Measurements from ENCODE around the gene SERPIND1. TPM values are rescaled to one million over a fixed set of nuclear protein-coding genes. Genes with fewer than 3 reads are reported as not detected.

The SERPIND1 gene
- total RNA-seq, 4 donors from 2014 or later = 0.22 TPM; not detected in 3

DNA sequence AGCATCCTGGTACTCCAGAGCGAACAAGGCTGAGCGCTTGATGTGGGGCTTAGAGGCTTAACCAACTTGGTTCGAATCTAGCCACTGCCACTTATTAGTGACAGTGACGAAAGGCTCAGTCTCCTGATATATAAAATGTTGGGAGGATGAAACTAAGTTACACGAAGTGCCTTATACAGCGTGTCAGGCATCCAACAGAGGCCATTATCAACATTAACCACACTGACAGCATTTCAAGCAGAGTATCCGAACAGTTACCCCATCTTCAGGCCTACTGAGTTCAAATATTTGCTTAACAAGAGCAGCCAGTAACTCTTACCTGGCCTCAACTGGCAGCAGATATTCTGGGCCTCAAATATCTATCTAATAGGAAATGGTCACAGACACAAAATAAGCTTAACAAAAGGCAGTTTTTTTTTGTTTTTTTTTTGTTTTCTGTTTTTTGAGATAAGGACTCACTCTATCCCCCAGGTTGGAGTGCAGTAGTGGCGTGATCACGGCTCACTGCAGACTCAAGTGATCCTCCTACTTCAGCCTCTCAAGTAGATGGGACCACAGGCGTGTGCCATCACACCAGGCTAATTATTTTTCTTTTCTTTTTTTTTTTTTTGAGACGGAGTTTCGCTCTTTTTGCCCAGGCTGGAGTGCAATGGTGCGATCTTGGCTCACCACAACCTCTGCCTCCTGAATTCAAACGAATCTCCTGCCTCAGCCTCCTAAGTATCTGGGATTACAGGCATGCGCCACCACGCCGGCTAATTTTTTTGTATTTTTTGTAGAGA is 2.9 kb downstream of the SERPIND1 start:
- peaks cover 0 to 4% of the 10 kb centered on the region in 2 donors for H3K4me1 ChIP-seq
- H3K27ac ChIP-seq = peak overlapping the region in 2 of 4 donors; percentile 72 to 73

DNA sequence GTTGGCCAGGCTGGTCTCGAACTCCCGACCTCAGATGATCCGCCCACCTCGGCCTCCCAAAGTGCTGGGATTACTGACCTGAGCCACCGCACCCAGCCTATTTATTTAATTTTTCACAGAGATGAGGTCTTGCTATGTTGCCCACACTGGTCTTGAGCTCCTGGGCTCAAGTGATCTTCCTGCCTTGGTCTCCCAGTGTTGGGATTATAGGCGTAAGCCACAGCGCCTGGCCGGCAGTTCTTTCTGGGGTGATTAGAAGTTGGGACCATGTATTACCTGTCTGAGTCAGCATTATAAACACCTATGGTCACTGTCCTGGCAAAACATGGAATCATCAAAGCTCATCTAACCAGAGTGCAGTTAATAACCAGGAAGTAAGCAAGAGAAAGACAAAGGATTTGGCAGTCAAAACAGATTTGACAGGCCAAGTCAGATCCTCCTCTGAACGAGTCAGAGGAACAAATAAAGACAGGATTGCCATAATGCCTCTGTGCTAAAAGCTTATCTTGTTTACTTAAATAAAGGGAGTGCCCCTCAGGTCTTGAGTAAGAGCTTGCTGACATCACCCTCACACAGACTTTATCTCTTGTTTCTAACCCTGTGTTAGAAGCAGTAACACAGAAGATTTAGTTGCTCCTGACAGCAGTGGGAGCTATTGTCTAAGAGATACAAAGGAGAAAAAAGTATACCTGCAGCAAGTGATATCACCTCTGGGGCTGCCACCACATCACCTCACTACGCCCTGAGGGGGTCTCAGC is 3.7 kb downstream of the SERPIND1 start:
- intact Hi-C loops (cut with DNase I; ENCODE audit: low total_unique reads) (no loop called here), in situ Hi-C loops (cut with MboI; ENCODE audit: low sequenced_read_pairs in 4 of 4) (no loop called here)
- DNase-seq (peak in 1 of 2 donors; percentile 9), ATAC-seq (peak in 1 of 2 donors; percentile 97)
- H3K4me3 ChIP-seq = no peak overlapping the region
- no peaks in the 10 kb centered on the region for H3K27me3 ChIP-seq
- no peaks in the 10 kb centered on the region for H3K9me3 ChIP-seq
- peak in 1 of 2 donors; percentile 52 for TF ChIP-seq POLR2A (IDR thresholded peaks at IDR 0.05)
- TF ChIP-seq, protein P1, sequence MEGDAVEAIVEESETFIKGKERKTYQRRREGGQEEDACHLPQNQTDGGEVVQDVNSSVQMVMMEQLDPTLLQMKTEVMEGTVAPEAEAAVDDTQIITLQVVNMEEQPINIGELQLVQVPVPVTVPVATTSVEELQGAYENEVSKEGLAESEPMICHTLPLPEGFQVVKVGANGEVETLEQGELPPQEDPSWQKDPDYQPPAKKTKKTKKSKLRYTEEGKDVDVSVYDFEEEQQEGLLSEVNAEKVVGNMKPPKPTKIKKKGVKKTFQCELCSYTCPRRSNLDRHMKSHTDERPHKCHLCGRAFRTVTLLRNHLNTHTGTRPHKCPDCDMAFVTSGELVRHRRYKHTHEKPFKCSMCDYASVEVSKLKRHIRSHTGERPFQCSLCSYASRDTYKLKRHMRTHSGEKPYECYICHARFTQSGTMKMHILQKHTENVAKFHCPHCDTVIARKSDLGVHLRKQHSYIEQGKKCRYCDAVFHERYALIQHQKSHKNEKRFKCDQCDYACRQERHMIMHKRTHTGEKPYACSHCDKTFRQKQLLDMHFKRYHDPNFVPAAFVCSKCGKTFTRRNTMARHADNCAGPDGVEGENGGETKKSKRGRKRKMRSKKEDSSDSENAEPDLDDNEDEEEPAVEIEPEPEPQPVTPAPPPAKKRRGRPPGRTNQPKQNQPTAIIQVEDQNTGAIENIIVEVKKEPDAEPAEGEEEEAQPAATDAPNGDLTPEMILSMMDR (IDR thresholded peaks at IDR 0.05 in 4 of 5, conservative IDR thresholded peaks at IDR 0.05 in 1 of 5) = no peak
- H3K36me3 ChIP-seq = no peaks in the 10 kb centered on the region
- peak overlapping the region in 2 of 4 donors; percentile 72 to 73 for H3K27ac ChIP-seq
- peaks cover 0 to 4% of the 10 kb centered on the region in 2 donors for H3K4me1 ChIP-seq

More for the DNA sequence above, 2.9 kb downstream of the SERPIND1 start:
- Histone ChIP-seq H3K36me3 (no peaks in the 10 kb centered on the region), H3K27me3 (no peaks in the 10 kb centered on the region), H3K4me3 (no peak overlapping the region), H3K9me3 (no peaks in the 10 kb centered on the region)
- DNase-seq = no peak
- intact Hi-C loops (cut with DNase I; ENCODE audit: low total_unique reads) = no loop called here
- no peak for ATAC-seq
- in situ Hi-C loops (cut with MboI; ENCODE audit: low sequenced_read_pairs in 4 of 4) = no loop called here
- TF ChIP-seq, protein P1 (IDR thresholded peaks at IDR 0.05 in 4 of 5, conservative IDR thresholded peaks at IDR 0.05 in 1 of 5) = no peak
- no peak for TF ChIP-seq POLR2A (IDR thresholded peaks at IDR 0.05)

DNA sequence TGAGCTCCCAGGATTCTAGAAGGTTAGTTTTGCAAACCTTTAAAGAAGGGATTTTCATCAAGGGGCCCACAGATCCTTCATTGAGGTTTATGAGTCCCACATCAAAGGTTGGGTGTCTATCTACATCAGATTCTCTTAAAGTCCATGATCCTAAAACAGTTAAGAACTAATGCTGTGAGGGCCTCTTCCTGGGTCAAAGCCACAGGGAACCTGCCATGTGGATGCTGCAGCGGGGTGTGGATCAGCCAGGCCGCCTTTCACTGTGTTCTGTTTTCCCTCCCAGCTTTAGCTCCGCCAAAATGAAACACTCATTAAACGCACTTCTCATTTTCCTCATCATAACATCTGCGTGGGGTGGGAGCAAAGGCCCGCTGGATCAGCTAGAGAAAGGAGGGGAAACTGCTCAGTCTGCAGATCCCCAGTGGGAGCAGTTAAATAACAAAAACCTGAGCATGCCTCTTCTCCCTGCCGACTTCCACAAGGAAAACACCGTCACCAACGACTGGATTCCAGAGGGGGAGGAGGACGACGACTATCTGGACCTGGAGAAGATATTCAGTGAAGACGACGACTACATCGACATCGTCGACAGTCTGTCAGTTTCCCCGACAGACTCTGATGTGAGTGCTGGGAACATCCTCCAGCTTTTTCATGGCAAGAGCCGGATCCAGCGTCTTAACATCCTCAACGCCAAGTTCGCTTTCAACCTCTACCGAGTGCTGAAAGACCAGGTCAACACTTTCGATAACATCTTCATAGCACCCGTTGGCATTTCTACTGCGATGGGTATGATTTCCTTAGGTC is 5.3 kb downstream of the SERPIND1 start:
- ATAC-seq (no peak), DNase-seq (no peak)
- TF ChIP-seq, protein P1 (IDR thresholded peaks at IDR 0.05 in 4 of 5, conservative IDR thresholded peaks at IDR 0.05 in 1 of 5) = no peak
- no peak for TF ChIP-seq POLR2A (IDR thresholded peaks at IDR 0.05)
- Histone ChIP-seq H3K27ac (peak overlapping the region in 1 of 4 donors; percentile 72), H3K4me3 (no peak overlapping the region), H3K27me3 (no peaks in the 10 kb centered on the region), H3K36me3 (no peaks in the 10 kb centered on the region), H3K9me3 (no peaks in the 10 kb centered on the region), H3K4me1 (peaks cover 0 to 4% of the 10 kb centered on the region in 2 donors)
- intact Hi-C loops (cut with DNase I; ENCODE audit: low total_unique reads) (no loop called here), in situ Hi-C loops (cut with MboI; ENCODE audit: low sequenced_read_pairs in 4 of 4) (no loop called here)

DNA sequence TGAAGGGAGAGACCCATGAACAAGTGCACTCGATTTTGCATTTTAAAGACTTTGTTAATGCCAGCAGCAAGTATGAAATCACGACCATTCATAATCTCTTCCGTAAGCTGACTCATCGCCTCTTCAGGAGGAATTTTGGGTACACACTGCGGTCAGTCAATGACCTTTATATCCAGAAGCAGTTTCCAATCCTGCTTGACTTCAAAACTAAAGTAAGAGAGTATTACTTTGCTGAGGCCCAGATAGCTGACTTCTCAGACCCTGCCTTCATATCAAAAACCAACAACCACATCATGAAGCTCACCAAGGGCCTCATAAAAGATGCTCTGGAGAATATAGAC is 5.9 kb downstream of the SERPIND1 start:
- in situ Hi-C loops (cut with MboI; ENCODE audit: low sequenced_read_pairs in 4 of 4) (no loop called here), intact Hi-C loops (cut with DNase I; ENCODE audit: low total_unique reads) (no loop called here)
- Histone ChIP-seq H3K27ac (no peak overlapping the region), H3K4me3 (no peak overlapping the region), H3K4me1 (peaks cover 0 to 4% of the 10 kb centered on the region in 2 donors), H3K36me3 (no peaks in the 10 kb centered on the region), H3K9me3 (no peaks in the 10 kb centered on the region), H3K27me3 (no peaks in the 10 kb centered on the region)
- TF ChIP-seq POLR2A (IDR thresholded peaks at IDR 0.05) = no peak
- TF ChIP-seq, protein P1 (IDR thresholded peaks at IDR 0.05 in 4 of 5, conservative IDR thresholded peaks at IDR 0.05 in 1 of 5) = no peak
- DNase-seq (no peak), ATAC-seq (no peak)
